ENCODE results near the gene COMMD3. TPM values are rescaled to one million over a fixed set of nuclear protein-coding genes. Genes with fewer than 3 reads are reported as not detected.

Gene COMMD3
- total RNA-seq, 1 donor from 2014 or later = 42.3 TPM

GRCh38 chr10:22314852-22315251 lies 1.3 kb upstream of the COMMD3 start:
- Mint-ChIP-seq H3K36me3 (ENCODE audit: low read depth, unreplicated experiment) (peaks cover 2% of the 10 kb centered on the region), H3K4me3 (ENCODE audit: unreplicated experiment) (no peak overlapping the region), H3K4me1 (ENCODE audit: unreplicated experiment) (peaks cover 17% of the 10 kb centered on the region), H3K9me3 (ENCODE audit: unreplicated experiment) (no peaks in the 10 kb centered on the region), H3K27ac (ENCODE audit: unreplicated experiment) (no peak overlapping the region), H3K27me3 (ENCODE audit: unreplicated experiment) (peaks cover 12% of the 10 kb centered on the region)
- TF ChIP-seq CTCF (IDR thresholded peaks at IDR 0.05; ENCODE audit: unreplicated experiment) = no peak
- no peak for DNase-seq (ENCODE audit: low spot score)

- Mint-ChIP-seq H3K4me3 (ENCODE audit: unreplicated experiment) (peak overlapping the region; percentile 97), H3K9me3 (ENCODE audit: unreplicated experiment) (no peaks in the 10 kb centered on the region), H3K27me3 (ENCODE audit: unreplicated experiment) (peaks cover 16% of the 10 kb centered on the region), H3K27ac (ENCODE audit: unreplicated experiment) (peak overlapping the region; percentile 92), H3K4me1 (ENCODE audit: unreplicated experiment) (peaks cover 21% of the 10 kb centered on the region), H3K36me3 (ENCODE audit: low read depth, unreplicated experiment) (peaks cover 7% of the 10 kb centered on the region)
- no peak for TF ChIP-seq CTCF (IDR thresholded peaks at IDR 0.05; ENCODE audit: unreplicated experiment)
- no peak for DNase-seq (ENCODE audit: low spot score)
Observed at GRCh38 chr10:22315455-22316285, 518 bp upstream of the COMMD3 start.

GRCh38 chr10:22317076-22317370 lies 835 bp downstream of the COMMD3 start:
- H3K4me3 Mint-ChIP-seq (ENCODE audit: unreplicated experiment) = peak overlapping the region; percentile 93
- H3K27me3 Mint-ChIP-seq (ENCODE audit: unreplicated experiment) = peaks cover 18% of the 10 kb centered on the region
- no peaks in the 10 kb centered on the region for H3K9me3 Mint-ChIP-seq (ENCODE audit: unreplicated experiment)
- peaks cover 7% of the 10 kb centered on the region for H3K36me3 Mint-ChIP-seq (ENCODE audit: low read depth, unreplicated experiment)
- peak overlapping the region; percentile 84 for H3K27ac Mint-ChIP-seq (ENCODE audit: unreplicated experiment)
- DNase-seq (ENCODE audit: low spot score) = no peak
- H3K4me1 Mint-ChIP-seq (ENCODE audit: unreplicated experiment) = peaks cover 21% of the 10 kb centered on the region
- TF ChIP-seq CTCF (IDR thresholded peaks at IDR 0.05; ENCODE audit: unreplicated experiment) = no peak

- peak overlapping the region; percentile 37 for H3K4me3 Mint-ChIP-seq (ENCODE audit: unreplicated experiment)
- H3K36me3 Mint-ChIP-seq (ENCODE audit: low read depth, unreplicated experiment) = peaks cover 14% of the 10 kb centered on the region
- DNase-seq (ENCODE audit: low spot score) = no peak
- H3K27ac Mint-ChIP-seq (ENCODE audit: unreplicated experiment) = no peak overlapping the region
- no peaks in the 10 kb centered on the region for H3K9me3 Mint-ChIP-seq (ENCODE audit: unreplicated experiment)
- peaks cover 26% of the 10 kb centered on the region for H3K27me3 Mint-ChIP-seq (ENCODE audit: unreplicated experiment)
- no peak for TF ChIP-seq CTCF (IDR thresholded peaks at IDR 0.05; ENCODE audit: unreplicated experiment)
- peaks cover 26% of the 10 kb centered on the region for H3K4me1 Mint-ChIP-seq (ENCODE audit: unreplicated experiment)
Observed at GRCh38 chr10:22317771-22318565, 1.8 kb downstream of the COMMD3 start.

GRCh38 chr10:22318772-22319171 lies 2.6 kb downstream of the COMMD3 start:
- Mint-ChIP-seq H3K9me3 (ENCODE audit: unreplicated experiment) (no peaks in the 10 kb centered on the region), H3K4me3 (ENCODE audit: unreplicated experiment) (peak overlapping the region; percentile 67), H3K27ac (ENCODE audit: unreplicated experiment) (no peak overlapping the region), H3K27me3 (ENCODE audit: unreplicated experiment) (peaks cover 26% of the 10 kb centered on the region), H3K36me3 (ENCODE audit: low read depth, unreplicated experiment) (peaks cover 14% of the 10 kb centered on the region), H3K4me1 (ENCODE audit: unreplicated experiment) (peaks cover 26% of the 10 kb centered on the region)
- no peak for TF ChIP-seq CTCF (IDR thresholded peaks at IDR 0.05; ENCODE audit: unreplicated experiment)
- DNase-seq (ENCODE audit: low spot score) = no peak

Measured in endothelial cell (in vitro differentiated cells).